Stimulated activated CD4-positive, alpha-beta T cell treated with anti-CD3 and anti-CD28 coated beads, TNF-alpha, amount 100 ng/mL, for 24 hours (primary cell): Measurements from ENCODE around the gene MKI67.
A peak's percentile ranks its signal among the peaks of the same experiment; 100 is the strongest.
"Not testable (repeated sequence)": the region's sequence is repeated elsewhere in the genome, so short reads cannot be mapped to it uniquely, and the experiment has no call there.

Experiments
- DNase-seq, 3 experiments: peaks; one replicate each; pipeline ENCODE4 v3.0.0-alpha.2; 2020; ENCODE audit warnings: low read depth in 3 of 3

The MKI67 gene

GRCh38 chr10:128109707-128110106, 16.5 kb downstream of the MKI67 start:
- DNase-seq: no peak

DNA sequence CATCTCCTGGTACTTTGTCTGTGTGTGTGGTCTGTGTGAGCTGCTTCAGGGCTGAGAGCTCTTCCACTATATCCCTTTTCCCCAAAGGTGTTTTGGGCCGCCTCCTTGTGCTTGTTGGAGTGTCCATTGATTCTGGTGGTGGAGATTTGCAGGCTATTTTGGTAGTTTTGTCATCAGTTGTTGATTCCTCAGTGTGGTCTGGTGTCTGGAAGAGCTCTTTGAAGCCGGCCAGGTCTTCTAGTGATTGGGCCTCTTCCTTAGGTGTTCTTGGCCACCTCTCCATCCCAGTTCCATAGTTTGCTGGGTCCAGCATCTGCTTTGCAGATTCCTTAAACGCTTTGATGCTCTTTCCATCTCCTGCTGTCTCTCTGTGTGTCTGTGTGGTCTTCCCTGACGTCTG, 20.8 kb downstream of the MKI67 start:
- no peak for DNase-seq

GRCh38 chr10:128103229-128103714, 23.0 kb downstream of the MKI67 start:
- no peak for DNase-seq

- DNase-seq: no peak
Observed at GRCh38 chr10:128102480-128103228, 23.6 kb downstream of the MKI67 start.

DNA sequence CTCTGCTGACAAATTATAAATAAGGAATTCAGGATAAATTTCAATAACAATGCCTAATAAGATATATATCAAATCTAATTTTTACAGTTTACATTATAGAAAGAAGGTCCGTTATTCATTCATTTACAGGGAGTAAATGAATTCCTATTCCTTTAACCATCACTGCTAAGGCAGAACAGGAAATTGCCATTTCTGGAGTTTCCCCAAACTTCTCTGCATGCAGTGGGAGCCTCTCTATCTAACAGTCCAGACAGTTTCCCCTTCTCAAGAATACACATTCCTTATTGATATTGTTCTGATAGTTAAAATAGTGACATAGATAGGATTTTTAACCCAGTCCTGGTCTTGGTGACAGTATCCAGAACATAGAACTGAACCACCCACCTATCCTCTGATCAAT, 24.3 kb downstream of the MKI67 start:
- DNase-seq: no peak

DNA sequence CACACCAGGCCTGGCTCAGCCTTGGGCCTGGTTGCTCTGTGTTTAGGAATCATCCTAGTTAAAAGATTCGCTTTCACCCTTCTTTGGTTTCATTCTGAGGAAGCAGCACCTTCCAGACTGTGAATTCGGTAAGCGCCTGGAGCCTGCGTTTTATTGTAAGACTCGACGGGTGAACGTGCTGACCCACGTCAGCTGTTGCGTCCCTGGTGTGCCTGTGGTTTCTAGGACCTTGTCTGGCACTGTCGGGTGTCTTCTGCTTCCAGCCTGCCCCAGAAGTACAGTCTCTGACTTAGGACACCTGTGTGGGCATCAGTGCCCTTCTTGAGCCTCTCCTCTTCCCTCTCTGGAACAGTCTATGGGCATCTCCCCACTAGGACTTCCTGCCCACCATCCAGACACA, 26.3 kb downstream of the MKI67 start:
- DNase-seq: no peak

GRCh38 chr10:128098631-128099030, 27.6 kb downstream of the MKI67 start:
- no peak for DNase-seq

DNA sequence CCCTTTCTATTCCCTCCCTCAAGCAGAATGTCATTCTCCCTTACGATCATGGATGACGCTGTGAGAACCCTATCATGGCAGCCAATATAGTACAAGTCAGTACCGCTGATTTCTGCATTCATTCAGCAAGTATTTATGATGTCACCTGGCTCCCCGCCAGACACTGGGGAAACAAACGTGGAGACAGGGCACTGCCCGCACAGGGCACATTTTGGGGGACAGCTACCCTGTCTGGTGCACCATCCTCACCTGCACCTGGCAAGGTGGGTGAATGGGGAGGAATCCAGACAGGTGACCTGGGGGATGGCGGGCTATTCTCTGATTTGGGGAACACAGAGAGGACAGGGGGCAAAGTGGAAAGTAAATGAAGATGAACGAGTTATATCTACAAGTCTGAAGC, 28.4 kb downstream of the MKI67 start:
- no peak for DNase-seq

- no peak for DNase-seq
Observed at GRCh38 chr10:128096486-128097199, 29.6 kb downstream of the MKI67 start.

DNA sequence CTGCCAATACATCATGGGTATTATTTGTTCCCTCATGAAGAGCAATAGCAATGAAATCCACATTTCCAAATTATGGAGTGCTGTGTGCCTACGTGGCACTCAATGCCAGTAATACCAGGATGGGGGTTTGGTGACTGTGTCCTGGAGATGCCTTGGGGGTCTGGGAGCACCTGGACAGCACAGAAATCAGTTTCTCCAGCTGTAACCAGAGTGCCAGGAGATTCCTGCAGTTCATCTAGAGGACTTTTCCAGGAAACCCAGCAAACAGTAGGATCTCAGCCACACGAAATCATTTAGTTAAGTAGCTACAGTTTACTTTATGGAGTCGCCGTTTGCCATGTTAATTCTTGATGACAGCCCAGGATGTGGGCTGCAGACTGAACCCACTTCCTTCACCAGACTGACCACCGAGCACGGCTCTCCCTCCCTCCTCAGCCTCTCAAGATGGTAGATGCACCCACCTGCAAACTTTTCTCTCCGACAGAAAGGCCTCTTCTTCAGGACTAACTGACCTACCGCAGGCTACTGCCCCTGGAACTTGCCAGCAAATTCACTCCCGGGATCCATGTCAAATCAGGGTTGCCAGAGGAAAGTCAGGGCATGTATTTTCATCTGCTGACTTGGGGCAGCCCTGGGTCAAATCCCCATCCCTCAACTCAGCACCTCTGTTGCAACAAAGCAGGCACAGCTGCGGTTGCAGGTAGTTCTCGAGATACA, 30.3 kb downstream of the MKI67 start:
- DNase-seq: no peak

DNA sequence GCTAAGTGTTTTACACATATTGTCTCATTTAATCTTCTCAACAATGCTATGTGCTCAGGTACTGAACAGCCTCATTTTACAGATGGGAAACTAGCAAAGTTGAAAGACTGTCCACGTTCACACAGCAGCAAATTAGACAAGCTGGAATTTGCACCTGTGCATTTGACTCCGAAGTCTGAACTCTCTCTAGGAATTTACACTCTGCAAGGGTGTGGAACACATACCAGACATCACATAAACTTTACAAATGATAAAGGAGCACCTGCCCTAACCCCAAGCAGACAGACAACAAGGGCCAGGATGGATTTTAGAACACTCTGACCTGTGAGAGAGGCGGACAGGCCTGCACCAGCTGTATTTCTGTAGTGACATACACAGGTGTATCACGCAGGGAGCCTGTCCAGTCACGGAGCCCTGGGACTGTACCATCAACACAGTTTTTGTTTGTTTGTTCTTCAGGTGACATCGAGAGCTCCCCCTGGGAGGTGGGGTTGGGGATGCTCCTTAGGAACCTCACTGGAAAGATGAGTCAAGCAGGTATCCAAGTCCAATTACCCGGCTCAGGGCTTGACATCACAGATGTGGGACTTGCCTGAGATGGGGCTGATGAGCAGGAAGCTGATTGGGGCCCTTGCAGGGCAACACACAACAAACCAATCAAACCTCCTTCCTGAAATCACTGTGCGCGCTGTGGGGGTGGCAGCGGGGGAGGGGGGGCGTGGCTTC, 31.0 kb downstream of the MKI67 start:
- DNase-seq: peak in 1 of 3 experiments; percentile 25

GRCh38 chr10:128094596-128094995, 31.6 kb downstream of the MKI67 start:
- DNase-seq: not testable (repeated sequence)

- DNase-seq: no peak
Observed at GRCh38 chr10:128092454-128092853, 33.8 kb downstream of the MKI67 start.

DNA sequence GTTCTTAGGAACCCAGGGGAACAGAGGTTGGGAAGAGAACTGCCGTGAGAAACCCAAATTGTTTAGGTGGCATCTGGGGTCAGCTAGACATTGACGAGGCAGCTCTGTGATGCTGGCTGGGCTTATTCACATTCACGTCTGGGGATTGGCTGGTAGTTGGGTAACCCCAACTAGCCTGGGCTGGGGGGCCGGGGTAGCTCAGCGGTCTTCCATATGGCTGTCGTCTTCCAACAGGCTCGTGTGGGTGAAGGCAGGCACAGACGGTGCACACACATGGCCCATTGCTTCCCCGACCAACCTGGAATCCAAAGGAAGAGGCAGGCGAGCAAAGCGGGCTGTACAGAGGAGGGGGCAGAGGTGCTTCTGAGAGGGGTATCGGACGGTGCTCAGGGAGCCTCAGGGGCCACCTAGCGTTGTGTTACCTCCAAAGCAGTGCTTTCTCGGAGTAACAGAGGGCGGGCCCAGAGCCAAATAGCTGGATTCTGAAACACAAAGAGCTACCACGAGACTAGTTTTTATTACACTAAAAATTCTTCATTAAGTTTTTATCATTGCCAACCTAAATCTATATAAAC, 34.5 kb downstream of the MKI67 start:
- no peak for DNase-seq

DNA sequence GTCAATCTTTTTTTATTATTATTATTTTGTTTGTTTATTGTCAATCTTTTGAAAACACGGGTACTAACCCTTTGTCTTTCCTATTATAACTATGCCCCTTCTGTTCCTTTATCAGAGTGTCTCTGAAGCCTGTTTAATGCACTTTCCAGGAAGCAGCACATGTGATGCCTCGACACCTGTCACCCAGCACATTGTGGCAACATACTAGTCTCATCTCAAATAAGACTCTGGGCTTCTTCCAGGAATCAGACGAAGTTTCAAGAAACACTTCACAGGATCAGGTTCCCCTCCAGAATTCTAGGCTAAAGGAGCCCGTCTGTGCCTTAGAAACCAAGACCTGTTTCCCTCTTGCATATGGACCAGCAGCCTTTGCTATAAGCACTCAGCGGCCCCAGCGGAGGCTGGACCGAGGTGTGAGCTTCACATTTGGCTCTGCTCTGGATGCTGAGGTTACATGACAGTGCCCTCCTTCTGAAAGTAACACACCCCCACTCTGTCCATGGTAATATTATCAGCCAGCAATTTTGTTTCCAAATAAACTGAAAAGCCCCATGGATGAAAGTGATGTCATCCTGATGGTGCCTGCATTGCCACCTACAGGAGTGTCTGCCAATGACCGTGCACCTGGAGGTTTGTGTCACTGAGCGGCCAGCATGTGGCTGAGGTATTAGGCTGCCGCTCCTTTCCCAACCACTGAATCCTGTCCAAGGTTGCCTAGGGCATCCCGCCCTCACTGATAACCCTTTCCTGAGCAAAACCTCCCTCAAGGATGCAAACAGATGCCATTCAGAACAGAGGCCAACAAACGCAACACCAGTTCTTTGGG, 38.1 kb downstream of the MKI67 start:
- DNase-seq: no peak

GRCh38 chr10:128087146-128087883, 38.9 kb downstream of the MKI67 start:
- DNase-seq: no peak

DNA sequence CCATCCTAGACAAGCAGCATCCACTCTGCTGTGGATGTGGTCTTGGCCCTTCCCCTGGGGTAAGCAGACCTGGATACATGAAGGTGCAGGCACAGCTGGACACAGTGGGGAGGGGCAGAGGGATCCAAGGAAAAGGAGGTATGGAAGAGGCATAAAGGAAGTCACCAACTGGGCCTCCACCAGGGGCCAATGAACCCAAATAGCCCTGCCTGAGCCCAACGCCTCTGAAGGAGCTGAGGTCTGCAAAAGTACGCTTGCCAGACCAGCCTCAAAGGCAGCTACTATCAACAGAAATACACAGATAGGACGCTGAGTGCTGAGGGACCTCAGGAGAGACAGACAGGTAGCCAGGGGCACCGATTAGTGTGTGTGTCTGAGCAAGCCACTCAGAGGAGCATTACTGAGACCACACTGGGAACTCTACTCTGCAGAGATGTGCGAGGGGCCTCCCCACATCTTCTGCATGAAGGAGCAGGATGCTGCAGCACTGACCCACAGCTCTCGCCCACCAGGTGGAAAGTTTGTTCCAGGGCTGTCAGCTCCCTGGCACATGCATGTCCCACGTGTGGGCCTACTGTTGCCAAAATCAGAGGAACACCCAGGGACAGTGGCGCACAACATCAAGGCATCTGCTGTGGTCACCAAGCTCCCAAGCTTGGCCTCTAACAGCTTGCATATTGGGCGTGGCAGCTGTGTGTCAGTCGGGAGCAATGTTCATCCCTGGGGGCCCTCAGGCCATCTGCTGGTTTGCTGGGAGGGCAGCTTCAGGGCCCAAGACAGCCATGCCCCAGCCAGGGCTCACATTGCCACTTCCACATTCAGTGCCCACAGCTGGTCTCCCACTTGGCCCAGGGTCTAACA, 40.0 kb downstream of the MKI67 start:
- DNase-seq: no peak

DNA sequence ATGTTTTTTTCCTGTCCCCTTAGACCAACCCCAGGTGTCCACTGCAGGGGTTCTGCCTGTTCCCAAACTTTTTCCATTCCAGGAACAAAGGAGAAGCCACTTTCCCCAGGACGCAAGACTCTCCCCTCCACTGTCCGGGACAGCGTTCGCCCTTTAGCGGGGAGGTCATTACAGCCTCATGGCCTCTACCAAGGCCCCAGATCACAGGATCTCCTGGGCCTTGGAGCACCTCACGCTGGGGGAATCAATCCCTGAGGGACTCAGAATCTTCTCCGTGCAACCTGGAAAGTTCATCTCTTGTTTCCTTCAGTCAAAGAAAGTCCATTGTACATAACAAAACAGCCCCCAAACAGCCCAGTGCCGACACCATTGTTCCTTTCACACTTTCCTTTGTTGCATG, 41.2 kb downstream of the MKI67 start:
- DNase-seq: no peak

DNA sequence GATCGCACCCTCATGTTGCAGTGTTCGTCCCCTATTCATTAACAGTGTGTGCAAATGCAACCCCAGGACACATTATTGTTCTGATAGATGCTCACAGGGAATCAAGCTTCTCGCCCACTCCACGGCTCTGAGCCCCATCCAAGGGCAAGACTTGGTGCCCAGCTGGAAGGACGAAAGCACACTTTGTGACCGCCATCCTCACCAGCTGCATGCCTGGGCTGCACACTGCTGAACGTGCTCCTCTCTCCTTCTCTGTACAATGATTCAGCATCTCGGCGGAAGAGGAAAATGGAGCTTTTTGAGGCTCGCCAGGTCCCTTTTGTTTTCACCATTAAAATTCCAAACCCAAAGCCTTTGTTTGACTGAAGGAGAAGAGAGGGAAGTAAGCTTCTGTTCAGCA, 41.9 kb downstream of the MKI67 start:
- DNase-seq: no peak
